GM18868 (cell line): ENCODE results near the gene ZCCHC18.
"Not testable (repeated sequence)": the region's sequence is repeated elsewhere in the genome, so short reads cannot be mapped to it uniquely, and the experiment has no call there.

Experiments
- ATAC-seq: cut with Tn5 transposase; IDR thresholded peaks from one replicate; pipeline ENCODE4 v1.9.1; 2021; ENCODE audit warnings: mild to moderate bottlenecking, moderate library complexity; ENCODE audit not compliant: unreplicated experiment

The ZCCHC18 gene

GRCh38 chrX:104112326-104112951, at the start of gene ZCCHC18:
TSS of gene ZCCHC18 (plus strand) at chrX:104112523. CDS start at chrX:104114112, 1,589 bp downstream.
- peak; percentile 72 for ATAC-seq

DNA sequence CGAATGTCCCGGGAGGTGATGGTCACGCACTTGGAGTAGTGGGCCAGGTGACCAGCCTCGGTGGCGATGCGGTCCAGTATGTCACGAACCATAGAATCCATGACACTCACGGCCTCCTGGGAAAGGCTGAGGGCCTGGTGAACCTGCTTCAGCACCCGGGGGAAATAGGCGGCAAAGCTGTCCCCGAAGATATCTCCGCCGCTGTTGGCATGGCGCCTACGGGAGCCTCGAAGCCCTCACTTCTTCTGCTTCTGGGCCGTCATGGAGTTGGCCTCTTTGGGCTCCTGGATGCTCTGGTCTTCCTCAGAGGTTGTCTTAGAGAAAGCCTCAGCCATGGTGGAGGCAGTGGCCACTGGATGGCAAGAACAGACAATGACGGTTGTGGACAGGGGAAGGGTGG, 49.7 kb upstream of the ZCCHC18 start:
- not testable (repeated sequence) for ATAC-seq

- ATAC-seq: peak; percentile 100
These were observed 36.4 kb upstream of the ZCCHC18 start, which contains the start of gene TMSB15C for GRCh38 chrX:104075778-104076445. TSS of gene TMSB15C (minus strand) at chrX:104076236.

DNA sequence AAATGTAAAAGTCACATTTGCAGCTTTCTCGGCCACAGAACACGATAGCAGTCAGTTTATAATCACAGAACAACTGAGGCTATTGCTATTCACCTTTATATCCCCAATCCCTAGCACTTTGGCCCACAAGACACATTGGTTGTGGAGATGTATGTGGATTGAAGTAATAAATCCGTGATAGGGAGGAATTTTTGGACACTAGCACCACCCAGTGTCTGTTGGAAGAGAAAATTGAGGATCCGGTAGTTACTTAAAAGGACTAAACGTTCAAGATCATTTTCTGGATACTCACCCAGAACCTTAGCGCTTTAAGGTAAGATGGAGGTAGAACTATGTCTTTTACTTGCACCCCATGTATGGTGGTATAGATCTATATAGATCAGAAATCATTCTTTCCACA, 34.5 kb upstream of the ZCCHC18 start:
- not testable (repeated sequence) for ATAC-seq

DNA sequence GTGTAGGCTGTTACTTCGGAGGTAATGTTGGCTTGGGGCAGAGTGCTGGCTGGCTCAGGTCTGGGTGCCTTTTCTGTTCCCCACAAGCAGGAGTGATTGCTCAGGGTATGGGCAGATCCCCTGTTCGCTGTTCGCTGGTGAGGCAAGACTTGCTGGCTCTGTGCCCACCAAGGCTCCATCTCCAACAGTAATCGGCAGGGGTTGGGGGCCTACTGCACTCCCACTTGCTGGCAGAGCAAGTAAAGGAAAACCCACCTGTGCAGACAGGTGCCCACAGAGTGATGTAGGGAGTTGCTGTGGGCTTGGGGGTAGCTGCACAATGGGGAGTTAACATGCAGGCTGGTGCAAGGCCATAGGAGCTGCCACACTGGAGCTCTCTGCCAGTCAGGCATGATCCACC, 28.3 kb upstream of the ZCCHC18 start:
- ATAC-seq: no peak

GRCh38 chrX:104084534-104085277, 27.6 kb upstream of the ZCCHC18 start:
- no peak for ATAC-seq

- no peak for ATAC-seq
These were observed 26.8 kb upstream of the ZCCHC18 start for GRCh38 chrX:104085477-104085876.

- ATAC-seq: no peak
These were observed 26.4 kb upstream of the ZCCHC18 start for GRCh38 chrX:104085919-104086318.

- peak; percentile 79 for ATAC-seq
These were observed 14.0 kb upstream of the ZCCHC18 start for GRCh38 chrX:104098151-104098808.

- ATAC-seq: no peak
These were observed 13.4 kb upstream of the ZCCHC18 start for GRCh38 chrX:104098919-104099318.

- no peak for ATAC-seq
These were observed 7.6 kb upstream of the ZCCHC18 start for GRCh38 chrX:104104676-104105075.

- ATAC-seq: no peak
These were observed 6.7 kb upstream of the ZCCHC18 start for GRCh38 chrX:104105330-104106262.

DNA sequence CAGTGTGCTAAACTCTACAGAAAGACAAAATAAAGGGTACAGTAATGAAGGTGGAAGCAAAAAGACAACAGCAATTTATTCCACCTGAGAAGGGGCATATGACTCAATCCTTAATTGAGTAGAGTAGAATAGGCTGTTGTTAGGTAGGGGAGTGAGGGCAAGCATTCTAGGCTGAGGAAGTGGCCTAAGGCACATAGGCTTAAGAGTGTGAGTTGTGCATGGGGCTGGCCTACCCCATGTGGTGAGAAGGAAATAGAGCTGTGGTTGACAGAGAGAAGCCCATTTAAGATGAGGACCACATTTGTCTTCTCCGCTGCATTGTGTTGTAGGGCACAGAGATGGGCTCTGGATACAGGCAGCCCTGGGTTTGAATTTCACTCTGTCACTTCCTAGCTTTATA, 3.4 kb upstream of the ZCCHC18 start:
- ATAC-seq: no peak

DNA sequence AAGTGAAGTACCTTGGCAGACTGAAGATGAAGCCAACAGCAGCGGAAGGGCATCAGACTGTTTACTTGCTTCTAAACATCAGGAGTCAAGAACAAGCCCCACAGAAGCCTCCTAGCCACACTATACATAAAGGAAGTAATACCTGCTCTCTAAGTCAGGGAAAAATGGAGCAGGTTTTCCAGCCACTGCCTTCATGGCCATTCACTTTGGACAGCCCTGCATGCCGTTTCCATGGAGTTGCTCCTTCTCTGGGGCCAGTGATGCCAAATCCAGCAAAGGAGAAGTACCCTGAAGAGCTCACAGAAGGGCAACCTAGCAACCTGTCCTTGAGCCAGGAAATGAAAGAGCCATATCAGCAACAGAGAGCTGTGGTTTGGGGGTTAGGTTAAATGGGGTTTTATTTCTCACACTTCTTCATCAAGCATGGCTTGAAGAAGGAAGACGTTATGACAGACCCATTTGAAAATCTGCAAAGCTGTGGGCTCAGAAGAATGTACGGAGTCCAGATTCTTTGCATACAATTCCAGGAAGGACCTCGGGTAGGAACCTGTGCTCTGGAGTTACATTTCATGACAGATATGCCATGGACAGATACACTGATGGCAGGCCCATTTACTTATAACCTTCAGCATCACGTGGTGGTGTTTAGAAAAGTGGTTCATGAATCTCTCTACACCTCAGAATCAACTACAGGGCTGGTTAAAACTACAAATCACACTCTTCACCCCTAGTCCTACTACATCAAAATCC, 1.7 kb upstream of the ZCCHC18 start:
- peak; percentile 47 for ATAC-seq

DNA sequence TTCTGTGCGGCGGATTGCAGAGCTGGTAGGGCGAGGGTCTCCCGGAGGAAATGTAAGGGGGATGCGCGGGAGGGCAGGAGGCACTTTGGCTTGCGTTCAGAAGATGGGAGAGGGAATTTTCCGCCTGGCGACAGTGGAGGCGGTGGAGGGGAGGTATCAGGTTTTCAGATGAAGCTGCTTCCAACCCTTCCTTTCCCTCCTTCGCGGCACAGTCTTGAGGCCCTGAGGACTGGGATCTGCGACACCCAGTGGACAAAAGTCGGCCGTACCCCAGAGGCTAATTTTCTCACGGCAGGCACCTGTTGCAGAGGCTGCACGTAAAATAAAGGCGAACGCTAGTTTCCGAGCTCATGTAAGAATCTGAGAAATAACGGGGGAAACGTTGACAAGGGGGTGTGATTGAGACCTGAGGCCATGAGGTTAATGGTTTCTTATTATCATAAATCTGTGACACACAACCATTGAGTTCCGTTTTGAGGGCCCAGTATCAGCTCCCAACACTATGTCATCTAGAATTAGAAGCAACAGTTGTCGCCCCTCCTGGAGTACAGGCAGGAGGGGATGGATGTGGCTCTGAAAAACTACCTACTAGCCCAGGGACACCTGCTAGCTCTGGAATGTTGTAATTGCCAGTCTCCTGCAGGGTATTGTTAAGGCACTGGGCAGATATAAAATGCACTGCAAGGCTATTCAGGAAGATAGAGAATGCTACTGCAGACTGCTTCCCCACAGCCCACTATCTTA, 1.1 kb downstream of the ZCCHC18 start:
- peak; percentile 57 for ATAC-seq

- ATAC-seq: no peak
These were observed 5.4 kb downstream of the ZCCHC18 start for GRCh38 chrX:104117759-104118158.

- ATAC-seq: no peak
These were observed 6.4 kb downstream of the ZCCHC18 start for GRCh38 chrX:104118765-104119164.

DNA sequence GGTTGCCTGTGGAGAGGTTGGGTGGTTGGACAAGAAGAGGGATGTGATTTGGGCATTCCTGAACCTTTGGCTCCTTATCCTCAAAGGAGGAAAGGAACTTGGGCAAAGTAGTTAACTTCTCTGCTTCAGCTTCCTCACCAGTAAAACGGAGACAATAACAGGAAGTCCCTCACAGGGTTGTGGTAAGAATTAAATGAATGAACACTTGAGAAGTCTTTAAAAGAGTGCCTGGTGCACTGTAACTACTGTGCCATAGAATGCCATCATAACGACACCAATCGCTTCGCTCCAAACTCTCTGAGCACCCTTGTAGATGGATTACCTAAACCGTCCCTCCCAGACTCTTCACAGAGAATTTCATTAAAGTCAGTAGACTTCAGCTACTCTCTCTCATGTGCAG, 10.5 kb downstream of the ZCCHC18 start:
- ATAC-seq: no peak

DNA sequence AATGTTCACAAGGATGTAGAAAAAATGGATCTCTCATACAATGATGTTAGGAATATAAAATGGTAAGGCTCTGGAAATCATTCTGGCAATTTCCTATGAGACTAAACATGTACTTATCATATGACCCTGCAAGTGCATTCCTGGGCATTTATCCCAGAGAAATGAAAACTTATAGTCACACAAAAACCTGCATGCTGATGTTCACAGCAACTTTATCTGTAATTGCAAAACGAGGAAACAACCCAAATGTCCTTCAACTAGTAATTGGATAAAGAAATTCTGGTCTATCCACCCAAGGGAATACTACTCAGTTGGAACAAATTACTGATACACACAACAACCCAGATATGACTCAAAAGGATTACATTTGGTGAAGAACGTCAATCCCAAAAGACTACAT, 14.5 kb downstream of the ZCCHC18 start:
- ATAC-seq: no peak
